H9 (cell line): ENCODE results near the gene CACNA1G. TPM values are rescaled to one million over a fixed set of nuclear protein-coding genes. Genes with fewer than 3 reads are reported as not detected.

Source experiments
- DNase-seq: peaks from one replicate; pipeline ENCODE4 v3.0.0-alpha.2; 2017
- H2AFZ ChIP-seq: one replicate; pipeline ENCODE4 v1.6.1; 2013; ENCODE audit warnings: mild to moderate bottlenecking, low read length, control low read depth, moderate library complexity
- H2AK5ac ChIP-seq: 2 replicates; pipeline ENCODE4 v1.6.1; 2013; ENCODE audit warnings: low read length, control low read depth, mixed read lengths; ENCODE audit not compliant: insufficient read length
- H2BK120ac ChIP-seq: one replicate; pipeline ENCODE4 v1.6.1; 2013; ENCODE audit warnings: low read depth, mild to moderate bottlenecking, low read length, control low read depth, inconsistent platforms; ENCODE audit not compliant: poor library complexity, severe bottlenecking
- H2BK12ac ChIP-seq: 2 replicates; pipeline ENCODE4 v1.6.1; 2013; ENCODE audit warnings: low read length, control low read depth, mixed read lengths, low read depth; ENCODE audit not compliant: insufficient read length
- H2BK15ac ChIP-seq: 2 replicates; pipeline ENCODE4 v1.6.1; 2013; ENCODE audit warnings: low read depth, low read length, control low read depth
- H2BK20ac ChIP-seq: one replicate; pipeline ENCODE4 v1.6.1; 2013; ENCODE audit warnings: low read depth, mild to moderate bottlenecking, low read length, control low read depth, inconsistent platforms; ENCODE audit not compliant: poor library complexity, severe bottlenecking
- H2BK5ac ChIP-seq: 2 replicates; pipeline ENCODE4 v1.6.1; 2013; ENCODE audit warnings: low read length, control low read depth, mixed read lengths; ENCODE audit not compliant: insufficient read length
- H3K14ac ChIP-seq: 2 replicates; pipeline ENCODE4 v1.6.1; 2013; ENCODE audit warnings: low read length, control low read depth; ENCODE audit not compliant: insufficient read depth
- H3K18ac ChIP-seq: 2 replicates; pipeline ENCODE4 v1.6.1; 2013; ENCODE audit warnings: low read depth, mild to moderate bottlenecking, mixed read lengths, low read length, control low read depth; ENCODE audit not compliant: insufficient read length
- H3K23ac ChIP-seq: 2 replicates; pipeline ENCODE4 v1.6.1; 2013; ENCODE audit warnings: low read length, control low read depth, mixed read lengths, low read depth; ENCODE audit not compliant: insufficient read length
- H3K23me2 ChIP-seq: 2 replicates; pipeline ENCODE4 v1.6.1; 2013; ENCODE audit warnings: low read depth, mild to moderate bottlenecking, mixed read lengths, low read length, control low read depth; ENCODE audit not compliant: insufficient read length, poor library complexity, severe bottlenecking
- H3K27ac ChIP-seq: 2 replicates; pipeline ENCODE4 v1.5.1; 2013; ENCODE audit warnings: low read length, control low read depth, mixed read lengths, low read depth; ENCODE audit not compliant: insufficient read length
- H3K27me3 ChIP-seq: 2 replicates; pipeline ENCODE4 v1.6.1; 2013; ENCODE audit warnings: low read length, control low read depth, inconsistent platforms; ENCODE audit not compliant: insufficient read depth
- H3K4ac ChIP-seq: 2 replicates; pipeline ENCODE4 v1.6.1; 2013; ENCODE audit warnings: low read depth, mild to moderate bottlenecking, control low read depth, inconsistent platforms, low read length, moderate library complexity
- H3K4me1 ChIP-seq: 2 replicates; pipeline ENCODE4 v1.6.1; 2013; ENCODE audit warnings: low read length, control low read depth, inconsistent platforms; ENCODE audit not compliant: insufficient read depth
- H3K4me2 ChIP-seq: 2 replicates; pipeline ENCODE4 v1.6.1; 2013; ENCODE audit warnings: low read length, control low read depth, mixed read lengths; ENCODE audit not compliant: insufficient read length, insufficient read depth
- H3K56ac ChIP-seq: 2 replicates; pipeline ENCODE4 v1.6.1; 2013; ENCODE audit warnings: low read depth, mild to moderate bottlenecking, mixed read lengths, low read length, control low read depth; ENCODE audit not compliant: insufficient read length
- H3K79me1 ChIP-seq: 2 replicates; pipeline ENCODE4 v1.6.1; 2013; ENCODE audit warnings: low read depth, mild to moderate bottlenecking, moderate library complexity, low read length, control low read depth, inconsistent platforms; ENCODE audit not compliant: insufficient read depth, poor library complexity, severe bottlenecking
- H3K79me2 ChIP-seq: 2 replicates; pipeline ENCODE4 v1.6.1; 2013; ENCODE audit warnings: low read length, control low read depth, inconsistent platforms; ENCODE audit not compliant: insufficient read depth
- H3K9ac ChIP-seq: 2 replicates; pipeline ENCODE4 v1.6.1; 2013; ENCODE audit warnings: low read length, control low read depth, mixed read lengths; ENCODE audit not compliant: insufficient read length; ENCODE audit errors: extremely low read depth
- H3K9me3 ChIP-seq: one replicate; pipeline ENCODE4 v1.6.1; 2013; ENCODE audit warnings: low read depth, low read length, inconsistent platforms; ENCODE audit not compliant: control insufficient read depth
- H3T11ph ChIP-seq: one replicate; pipeline ENCODE4 v1.6.1; 2013; ENCODE audit warnings: mild to moderate bottlenecking, low read length, control low read depth, inconsistent platforms
- H4K20me1 ChIP-seq: one replicate; pipeline ENCODE4 v1.6.1; 2013; ENCODE audit not compliant: control insufficient read depth, insufficient read length, insufficient read depth
- H4K5ac ChIP-seq: 2 replicates; pipeline ENCODE4 v1.6.1; 2013; ENCODE audit warnings: low read depth, mild to moderate bottlenecking, mixed read lengths, low read length, control low read depth; ENCODE audit not compliant: insufficient read length
- H4K8ac ChIP-seq: replicated peaks from 2 replicates; pipeline ENCODE4 v1.6.1; 2013; ENCODE audit warnings: low read length, control low read depth, mixed read lengths, low read depth; ENCODE audit not compliant: insufficient read length
- H4K91ac ChIP-seq: 2 replicates; pipeline ENCODE4 v1.6.1; 2013; ENCODE audit warnings: low read depth, mild to moderate bottlenecking, moderate library complexity, mixed read lengths, low read length, control low read depth; ENCODE audit not compliant: insufficient read length
- H3K27ac Mint-ChIP-seq, 3 experiments: 2 replicates in 2 of 3; 3 replicates in 1 of 3; pipeline ENCODE4 v1.8.0; 2020 to 2021; ENCODE audit warnings: mixed read lengths in 3 of 3, mild to moderate bottlenecking in 1 of 3, moderate library complexity in 1 of 3
- H3K27me3 Mint-ChIP-seq: 2 replicates; pipeline ENCODE4 v1.8.0; 2021; ENCODE audit warnings: low read depth, mild to moderate bottlenecking, moderate library complexity, mixed read lengths
- H3K36me3 Mint-ChIP-seq, 3 experiments: 2 replicates in 2 of 3; 3 replicates in 1 of 3; pipeline ENCODE4 v1.8.0; 2020 to 2021; ENCODE audit warnings: low read depth in 3 of 3, mixed read lengths in 3 of 3; ENCODE audit not compliant: insufficient read depth in 1 of 3
- H3K4me1 Mint-ChIP-seq, 2 experiments: 2 replicates each; pipeline ENCODE4 v1.8.0; 2020; ENCODE audit warnings: mixed read lengths in 2 of 2
- H3K4me3 Mint-ChIP-seq, 2 experiments: 2 replicates in 1 of 2; 3 replicates in 1 of 2; pipeline ENCODE4 v1.8.0; 2020 to 2021; ENCODE audit warnings: mild to moderate bottlenecking in 2 of 2, mixed read lengths in 2 of 2, moderate library complexity in 1 of 2
- H3K9me3 Mint-ChIP-seq, 2 experiments: 2 replicates in 1 of 2; 3 replicates in 1 of 2; pipeline ENCODE4 v1.8.0; 2020; ENCODE audit warnings: mild to moderate bottlenecking in 2 of 2, mixed read lengths in 2 of 2, moderate library complexity in 1 of 2
- WGBS: extraction: QIAGEN DNeasy Blood & Tissue Kit; methylation state at CpG from one replicate; pipeline ENCODE4 v1.1.7; 2013; ENCODE audit warnings: missing lambda C conversion rate, low lambda C conversion rate, mixed read lengths; ENCODE audit not compliant: insufficient read length; ENCODE audit errors: extremely low coverage; 5-methylcytosine and 5-hydroxymethylcytosine counted together
- total RNA-seq: library from RNA; stranded (reverse); gene quantifications from 2 replicates; pipeline ENCODE4 v1.2.1, GENCODE V29; 2021
- TF ChIP-seq, protein P1 (sequence below): fragments of 200-600 bp; sonication (generic); conservative IDR thresholded peaks from 3 replicates; pipeline ENCODE4 v1.8.0; 2021; ENCODE audit warnings: antibody characterized with exemption, mild to moderate bottlenecking

Gene CACNA1G
- total RNA-seq, 1 experiment from 2014 or later = 1.5 TPM

DNA sequence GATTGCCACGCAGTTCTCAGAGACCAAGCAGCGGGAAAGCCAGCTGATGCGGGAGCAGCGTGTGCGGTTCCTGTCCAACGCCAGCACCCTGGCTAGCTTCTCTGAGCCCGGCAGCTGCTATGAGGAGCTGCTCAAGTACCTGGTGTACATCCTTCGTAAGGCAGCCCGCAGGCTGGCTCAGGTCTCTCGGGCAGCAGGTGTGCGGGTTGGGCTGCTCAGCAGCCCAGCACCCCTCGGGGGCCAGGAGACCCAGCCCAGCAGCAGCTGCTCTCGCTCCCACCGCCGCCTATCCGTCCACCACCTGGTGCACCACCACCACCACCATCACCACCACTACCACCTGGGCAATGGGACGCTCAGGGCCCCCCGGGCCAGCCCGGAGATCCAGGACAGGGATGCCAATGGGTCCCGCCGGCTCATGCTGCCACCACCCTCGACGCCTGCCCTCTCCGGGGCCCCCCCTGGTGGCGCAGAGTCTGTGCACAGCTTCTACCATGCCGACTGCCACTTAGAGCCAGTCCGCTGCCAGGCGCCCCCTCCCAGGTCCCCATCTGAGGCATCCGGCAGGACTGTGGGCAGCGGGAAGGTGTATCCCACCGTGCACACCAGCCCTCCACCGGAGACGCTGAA, 15.2 kb downstream of the CACNA1G start:
- no peak overlapping the region for H2BK15ac ChIP-seq
- no peak overlapping the region for H2BK5ac ChIP-seq
- no peak overlapping the region for H3K4me2 ChIP-seq
- no peak overlapping the region for H2AK5ac ChIP-seq
- peaks cover 15% of the 10 kb centered on the region for H3K27me3 Mint-ChIP-seq
- no peaks in the 10 kb centered on the region for H3K4me1 ChIP-seq
- no peak overlapping the region for H3K9ac ChIP-seq
- peaks cover 0 to 5% (median 2%) of the 10 kb centered on the region in 3 experiments; a peak in 2 of 7 replicates for H3K36me3 Mint-ChIP-seq
- no peak overlapping the region for H3K27ac Mint-ChIP-seq
- no peak overlapping the region for H2BK12ac ChIP-seq
- no peak overlapping the region for H3K18ac ChIP-seq
- no peak overlapping the region for H3K4ac ChIP-seq
- no peak overlapping the region for H4K8ac ChIP-seq
- no peak overlapping the region for H2BK120ac ChIP-seq
- H4K5ac ChIP-seq = no peak overlapping the region
- WGBS = no CpG with 5 or more reads among the region's 33 CpGs
- H3K79me1 ChIP-seq = no peaks in the 10 kb centered on the region
- no peak overlapping the region for H3K4me3 Mint-ChIP-seq
- H3K27me3 ChIP-seq = no peaks in the 10 kb centered on the region; the same call in 1 of the 2 replicates
- no peak overlapping the region for H3K56ac ChIP-seq
- H4K20me1 ChIP-seq = no peaks in the 10 kb centered on the region
- H2BK20ac ChIP-seq = no peak overlapping the region
- TF ChIP-seq, protein P1, sequence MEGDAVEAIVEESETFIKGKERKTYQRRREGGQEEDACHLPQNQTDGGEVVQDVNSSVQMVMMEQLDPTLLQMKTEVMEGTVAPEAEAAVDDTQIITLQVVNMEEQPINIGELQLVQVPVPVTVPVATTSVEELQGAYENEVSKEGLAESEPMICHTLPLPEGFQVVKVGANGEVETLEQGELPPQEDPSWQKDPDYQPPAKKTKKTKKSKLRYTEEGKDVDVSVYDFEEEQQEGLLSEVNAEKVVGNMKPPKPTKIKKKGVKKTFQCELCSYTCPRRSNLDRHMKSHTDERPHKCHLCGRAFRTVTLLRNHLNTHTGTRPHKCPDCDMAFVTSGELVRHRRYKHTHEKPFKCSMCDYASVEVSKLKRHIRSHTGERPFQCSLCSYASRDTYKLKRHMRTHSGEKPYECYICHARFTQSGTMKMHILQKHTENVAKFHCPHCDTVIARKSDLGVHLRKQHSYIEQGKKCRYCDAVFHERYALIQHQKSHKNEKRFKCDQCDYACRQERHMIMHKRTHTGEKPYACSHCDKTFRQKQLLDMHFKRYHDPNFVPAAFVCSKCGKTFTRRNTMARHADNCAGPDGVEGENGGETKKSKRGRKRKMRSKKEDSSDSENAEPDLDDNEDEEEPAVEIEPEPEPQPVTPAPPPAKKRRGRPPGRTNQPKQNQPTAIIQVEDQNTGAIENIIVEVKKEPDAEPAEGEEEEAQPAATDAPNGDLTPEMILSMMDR = peak; percentile 49
- no peak overlapping the region for H3T11ph ChIP-seq
- no peaks in the 10 kb centered on the region for H3K23me2 ChIP-seq
- H2AFZ ChIP-seq = no peak overlapping the region
- no peak overlapping the region for H3K27ac ChIP-seq
- H3K4me1 Mint-ChIP-seq = peaks cover 8 to 19% of the 10 kb centered on the region in 2 experiments; a peak in 3 of 4 replicates
- no peak overlapping the region for H3K14ac ChIP-seq
- no peak overlapping the region for H4K91ac ChIP-seq
- no peaks in the 10 kb centered on the region for H3K9me3 Mint-ChIP-seq
- H3K9me3 ChIP-seq = no peaks in the 10 kb centered on the region
- DNase-seq = peak; percentile 68
- no peaks in the 10 kb centered on the region for H3K79me2 ChIP-seq
- no peak overlapping the region for H3K23ac ChIP-seq
